HCT116 (cell line): Measurements from ENCODE around the gene LRFN4. TPM values are rescaled to one million over a fixed set of nuclear protein-coding genes. Genes with fewer than 3 reads are reported as not detected.

Experiments used
- ATAC-seq: fragments of 200-7000 bp; cut with Tn5 transposase; 2 replicates; pipeline ENCODE4 v1.9.1; 2020; ENCODE audit warnings: mild to moderate bottlenecking, moderate library complexity
- BruUV-seq: library from RNA; stranded (reverse); fragments of 400-500 nt; replicated peaks from 2 replicates; lab custom pipeline; 2021; lab: Mats Ljungman, UMichigan
- CTCF ChIA-PET: fragments of 300-600 bp; sonication (Branson Sonifier 250); formaldehyde crosslinking; loops from one replicate; lab custom pipeline; 2021; ENCODE audit warnings: antibody characterized with exemption; lab: Charles Lee
- POLR2A ChIA-PET: fragments of 300-600, 350-600 bp; sonication (Branson Sonifier 250); formaldehyde crosslinking; loops from one replicate; lab custom pipeline; 2021; ENCODE audit warnings: antibody characterized with exemption; lab: Charles Lee
- RAD21 ChIA-PET, 2 experiments: fragments of 300-600 bp; sonication (Branson Sonifier 250); formaldehyde crosslinking; loops; one replicate each; lab custom pipeline; 2023; ENCODE audit warnings: low total read pairs in 2 of 2; ENCODE audit not compliant: uncharacterized antibody in 2 of 2, unreplicated experiment in 2 of 2, low non-redundant PET in 1 of 2; lab: Charles Lee
- DNase-seq: peaks from one replicate; pipeline ENCODE4 v3.0.0-alpha.2; 2010; ENCODE audit warnings: low read depth, low spot score
- H2AFZ ChIP-seq: fragments of 200-600 bp; shearing (Covaris generic), sonication (generic); 2 replicates; pipeline ENCODE4 v1.6.1; 2017; ENCODE audit warnings: low read depth, mixed run types, mixed read lengths, antibody characterized with exemption, low read length; ENCODE audit not compliant: poor library complexity, severe bottlenecking
- H3K27ac ChIP-seq: 2 replicates; pipeline ENCODE4 v1.5.1; 2012; ENCODE audit warnings: low read depth, low read length
- H3K27me3 ChIP-seq: fragments of 200-600 bp; sonication (generic); 2 replicates; pipeline ENCODE4 v1.6.1; 2016; ENCODE audit warnings: mixed run types, low read length, mixed read lengths; ENCODE audit not compliant: insufficient read depth
- H3K36me3 ChIP-seq, 2 experiments: fragments of 200-500 bp in 1 of 2; fragments of 200-600 bp in 1 of 2; sonication (Bioruptor generic) in 1 of 2; sonication (generic) in 1 of 2; 2 replicates each; pipeline versions ENCODE4 v1.5.1 to v1.6.1; 2014 to 2016; ENCODE audit warnings: low read length in 2 of 2, inconsistent platforms in 1 of 2, mixed read lengths in 1 of 2, mixed run types in 1 of 2; ENCODE audit not compliant: insufficient read depth in 2 of 2, control insufficient read depth in 1 of 2
- H3K4me1 ChIP-seq, 2 experiments: fragments of 200-600 bp in 1 of 2; sonication (generic) in 1 of 2; 2 replicates each; pipeline versions ENCODE4 v1.5.1 to v1.6.1; 2012 to 2017; ENCODE audit warnings: low read length in 2 of 2, inconsistent platforms in 1 of 2, mild to moderate bottlenecking in 1 of 2, mixed read lengths in 1 of 2, mixed run types in 1 of 2, moderate library complexity in 1 of 2; ENCODE audit not compliant: insufficient read depth in 2 of 2, control insufficient read depth in 1 of 2
- H3K4me2 ChIP-seq: fragments of 200-600 bp; sonication (generic); 2 replicates; pipeline ENCODE4 v1.6.1; 2017; ENCODE audit warnings: mixed run types, low read length, mixed read lengths
- H3K4me3 ChIP-seq, 2 experiments: fragments of 200-600 bp in 1 of 2; sonication (generic) in 1 of 2; replicated peaks in 1 of 2; 2 replicates each; pipeline ENCODE4 v1.5.1; 2011 to 2016; ENCODE audit warnings: low read length in 2 of 2, control low read depth in 1 of 2, low read depth in 1 of 2, mild to moderate bottlenecking in 1 of 2, mixed read lengths in 1 of 2, mixed run types in 1 of 2
- H3K79me2 ChIP-seq: fragments of 200-600 bp; sonication (generic); 2 replicates; pipeline ENCODE4 v1.6.1; 2017; ENCODE audit warnings: mild to moderate bottlenecking, mixed run types, low read length, moderate library complexity, mixed read lengths; ENCODE audit not compliant: insufficient read depth
- H3K9ac ChIP-seq: fragments of 200-600 bp; sonication (generic); 2 replicates; pipeline ENCODE4 v1.6.1; 2016; ENCODE audit warnings: low read length, mixed read lengths
- H3K9me2 ChIP-seq: fragments of 200-600 bp; sonication (generic), shearing (Covaris generic); 2 replicates; pipeline ENCODE4 v1.6.1; 2017; ENCODE audit warnings: mixed run types, mild to moderate bottlenecking, moderate library complexity; ENCODE audit not compliant: insufficient read depth
- H3K9me3 ChIP-seq, 2 experiments: fragments of 200-500 bp in 1 of 2; fragments of 200-600 bp in 1 of 2; sonication (Bioruptor generic) in 1 of 2; sonication (generic) in 1 of 2; 2 replicates each; pipeline ENCODE4 v1.6.1; 2014 to 2017; ENCODE audit warnings: low read length in 2 of 2, mixed read lengths in 2 of 2, inconsistent platforms in 1 of 2, low read depth in 1 of 2, mild to moderate bottlenecking in 1 of 2, mixed run types in 1 of 2, moderate library complexity in 1 of 2; ENCODE audit not compliant: control insufficient read depth in 1 of 2, insufficient read depth in 1 of 2
- H4K20me1 ChIP-seq: fragments of 200-600 bp; sonication (generic), shearing (Covaris generic); 2 replicates; pipeline ENCODE4 v1.6.1; 2017; ENCODE audit warnings: mixed run types, mild to moderate bottlenecking, moderate library complexity; ENCODE audit not compliant: insufficient read depth
- CBX3 ChIP-seq: IDR thresholded peaks from 2 replicates; pipeline ENCODE4 v1.6.1; 2012; ENCODE audit warnings: low read depth
- ELF1 ChIP-seq: IDR thresholded peaks from 2 replicates; pipeline ENCODE4 v1.6.1; 2012; ENCODE audit warnings: low read depth, borderline replicate concordance
- FOSL1 ChIP-seq: IDR thresholded peaks from 2 replicates; pipeline ENCODE4 v1.6.1; 2012; ENCODE audit warnings: low read depth
- JUND ChIP-seq: IDR thresholded peaks from 2 replicates; pipeline ENCODE4 v1.6.1; 2012
- POLR2A ChIP-seq: IDR thresholded peaks from 2 replicates; pipeline ENCODE4 v1.7.0; 2011; ENCODE audit warnings: borderline replicate concordance; ENCODE audit not compliant: insufficient read depth, insufficient read length; ENCODE audit errors: extremely low read depth
- POLR2AphosphoS5 ChIP-seq: IDR thresholded peaks from 2 replicates; pipeline ENCODE4 v1.6.1; 2011; ENCODE audit warnings: mild to moderate bottlenecking, low read depth, low read length, moderate library complexity
- RAD21 ChIP-seq: IDR thresholded peaks from 2 replicates; pipeline ENCODE4 v1.6.1; 2012; ENCODE audit warnings: low read depth, mild to moderate bottlenecking
- REST ChIP-seq: IDR thresholded peaks from 2 replicates; pipeline ENCODE4 v1.6.1; 2012; ENCODE audit warnings: low read depth
- SIN3A ChIP-seq: IDR thresholded peaks from 2 replicates; pipeline ENCODE4 v1.6.1; 2012; ENCODE audit warnings: low read depth
- SRF ChIP-seq: IDR thresholded peaks from 2 replicates; pipeline ENCODE4 v1.6.1; 2012; ENCODE audit warnings: low read depth
- TCF7L2 ChIP-seq: IDR thresholded peaks from 2 replicates; pipeline ENCODE4 v1.7.0; 2011; ENCODE audit warnings: borderline replicate concordance, inconsistent platforms; ENCODE audit not compliant: insufficient read depth, insufficient read length; ENCODE audit errors: extremely low read depth
- YY1 ChIP-seq: IDR thresholded peaks from 2 replicates; pipeline ENCODE4 v1.6.1; 2011; ENCODE audit warnings: low read length, low read depth, moderate library complexity, mild to moderate bottlenecking; ENCODE audit not compliant: insufficient replicate concordance; ENCODE audit errors: extremely low read depth
- ZBTB33 ChIP-seq: IDR thresholded peaks from 2 replicates; pipeline ENCODE4 v1.6.1; 2011; ENCODE audit warnings: mild to moderate bottlenecking, low read length, moderate library complexity; ENCODE audit not compliant: insufficient replicate concordance; ENCODE audit errors: extremely low read depth
- ZFX ChIP-seq: fragments of 450-650 bp; IDR thresholded peaks from 2 replicates; pipeline ENCODE4 v1.6.1; 2017
- ZNF274 ChIP-seq: fragments of 200-500 bp; sonication (Bioruptor generic); IDR thresholded peaks from 2 replicates; pipeline ENCODE4 v1.6.1; 2014; ENCODE audit warnings: mild to moderate bottlenecking, low read depth, low read length, inconsistent platforms
- intact Hi-C: fragments of 100-400 bp; cut with micrococcal nuclease; formaldehyde crosslinking; loops from 2 replicates; pipeline ENCODE4 v1.10.0; 2022
- total RNA-seq: library from RNA; stranded (reverse); gene quantifications from one replicate; pipeline ENCODE4 v1.2.1, GENCODE V29; 2021; ENCODE audit not compliant: unreplicated experiment
- TF ChIP-seq, protein P1 (sequence below): IDR thresholded peaks from 2 replicates; pipeline ENCODE4 v1.6.1; 2012

LRFN4 gene
- total RNA-seq, 1 experiment from 2014 or later: 55.4 TPM

GRCh38 chr11:66894141-66894540, 37.3 kb downstream of the LRFN4 start:
- Histone ChIP-seq H3K4me3 (no peak overlapping the region), H3K9me2 (no peaks in the 10 kb centered on the region), H3K79me2 (no peaks in the 10 kb centered on the region), H3K9me3 (no peaks in the 10 kb centered on the region), H2AFZ (no peak overlapping the region), H3K27ac (no peak overlapping the region)
- no TSS peak for BruUV-seq
- RAD21 ChIA-PET: no interaction called here
- ATAC-seq: no peak
- TF ChIP-seq YY1: no peak
- no peak for TF ChIP-seq SIN3A
- TF ChIP-seq ZFX: no peak
- TF ChIP-seq POLR2A: no peak
- no peak for TF ChIP-seq JUND
- TF ChIP-seq CBX3: no peak
- TF ChIP-seq, all 23 proteins: peak for 0
- Histone ChIP-seq H3K27me3 (no peaks in the 10 kb centered on the region), H3K36me3 (no peaks in the 10 kb centered on the region), H3K4me1 (peaks cover 23 to 52% of the 10 kb centered on the region in 2 experiments), H3K9ac (no peak overlapping the region), H3K4me2 (no peak overlapping the region), H4K20me1 (no peaks in the 10 kb centered on the region)
- ChIA-PET CTCF (interaction anchor here (2.0 kb wide), 1 partner anchor 11 kb away, joined by 9 read pairs; no protein-coding TSS in a partner anchor), POLR2A (interaction anchor here (1.2 kb wide), 1 partner anchor 125 kb away, joined by 3 read pairs; no protein-coding TSS in a partner anchor)
- DNase-seq: no peak
- intact Hi-C loops: loop anchor here (5.0 kb wide), 1 partner anchor 78 kb away; no protein-coding TSS in a partner anchor

DNA sequence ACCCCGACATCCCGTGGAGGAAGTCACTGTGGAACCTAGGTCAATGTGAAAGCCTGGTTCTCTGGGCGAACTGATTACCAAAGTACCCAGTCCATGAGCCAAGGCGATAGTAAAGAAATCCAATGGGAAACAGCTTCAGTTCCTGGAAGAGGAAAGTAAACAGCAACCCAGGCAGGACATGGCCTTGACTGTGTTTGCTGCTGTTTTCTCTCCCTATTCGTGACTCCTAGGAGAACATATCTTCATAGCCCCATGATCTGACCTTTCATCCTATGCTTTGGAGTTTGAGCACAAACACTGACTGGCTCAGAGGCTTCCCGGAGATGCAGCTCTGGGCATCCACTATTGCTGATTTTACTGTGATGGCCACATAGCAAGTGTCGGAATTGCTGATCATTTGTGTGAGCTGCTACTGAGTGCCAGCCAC, 45.1 kb downstream of the LRFN4 start:
- Histone ChIP-seq H3K4me3 (no peak overlapping the region), H3K9ac (no peak overlapping the region), H3K79me2 (no peaks in the 10 kb centered on the region), H3K4me2 (no peak overlapping the region), H3K9me3 (no peaks in the 10 kb centered on the region), H3K4me1 (peaks cover 37 to 60% of the 10 kb centered on the region in 2 experiments), H2AFZ (no peak overlapping the region), H4K20me1 (no peaks in the 10 kb centered on the region), H3K27ac (no peak overlapping the region), H3K27me3 (no peaks in the 10 kb centered on the region), H3K36me3 (no peaks in the 10 kb centered on the region), H3K9me2 (no peaks in the 10 kb centered on the region)
- ATAC-seq: no peak
- no peak for DNase-seq
- BruUV-seq: no TSS peak
- ChIA-PET RAD21 (no interaction called here), POLR2A (interaction anchor here (1.0 kb wide), 1 partner anchor 10 kb away, joined by 3 read pairs; no protein-coding TSS in a partner anchor), CTCF (no interaction called here)
- intact Hi-C loops: no loop called here
- TF ChIP-seq, protein P1, sequence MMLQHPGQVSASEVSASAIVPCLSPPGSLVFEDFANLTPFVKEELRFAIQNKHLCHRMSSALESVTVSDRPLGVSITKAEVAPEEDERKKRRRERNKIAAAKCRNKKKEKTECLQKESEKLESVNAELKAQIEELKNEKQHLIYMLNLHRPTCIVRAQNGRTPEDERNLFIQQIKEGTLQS: no peak
- no peak for TF ChIP-seq FOSL1
- TF ChIP-seq POLR2AphosphoS5: no peak
- no peak for TF ChIP-seq ZBTB33
- TF ChIP-seq SRF: no peak
- TF ChIP-seq ZNF274: no peak
- TF ChIP-seq REST: no peak
- no peak for TF ChIP-seq ELF1
- no peak for TF ChIP-seq TCF7L2
- no peak for TF ChIP-seq ZFX
- no peak for TF ChIP-seq SIN3A
- no peak for TF ChIP-seq RAD21
